Panc1 (cell line): ENCODE results near the gene NRCAM. TPM values are rescaled to one million over a fixed set of nuclear protein-coding genes. Genes with fewer than 3 reads are reported as not detected.

Experiments used
- ATAC-seq: fragments of 200-7000 bp; cut with Tn5 transposase; 2 replicates; pipeline ENCODE4 v1.9.1; 2020; ENCODE audit warnings: mild to moderate bottlenecking, moderate library complexity
- BruUV-seq: library from RNA; stranded (reverse); fragments of 400-500 nt; replicated peaks from 2 replicates; lab custom pipeline; 2021; lab: Mats Ljungman, UMichigan
- CTCF ChIA-PET: fragments of 300-600 bp; sonication (Branson Sonifier 250); formaldehyde crosslinking; loops from one replicate; lab custom pipeline; 2022; ENCODE audit warnings: antibody characterized with exemption; lab: Charles Lee
- POLR2A ChIA-PET: fragments of 300-600 bp; sonication (Branson Sonifier 250); formaldehyde crosslinking; loops from one replicate; lab custom pipeline; 2022; ENCODE audit warnings: antibody characterized with exemption; lab: Charles Lee
- DNase-seq: peaks from one replicate; pipeline ENCODE4 v3.0.0-alpha.2; 2010; ENCODE audit warnings: low read depth, low spot score
- H3K27ac ChIP-seq: 2 replicates; pipeline ENCODE4 v1.5.1; 2011; ENCODE audit warnings: mild to moderate bottlenecking, low read length, inconsistent platforms
- H3K27me3 ChIP-seq: fragments of 200-500 bp; sonication (Bioruptor generic); 2 replicates; pipeline ENCODE4 v1.6.0; 2014; ENCODE audit warnings: low read length, inconsistent platforms; ENCODE audit not compliant: control insufficient read depth, insufficient read depth
- H3K36me3 ChIP-seq: fragments of 200-500 bp; sonication (Bioruptor generic); 2 replicates; pipeline ENCODE4 v1.5.1; 2014; ENCODE audit warnings: inconsistent platforms, mild to moderate bottlenecking, low read length, moderate library complexity; ENCODE audit not compliant: control insufficient read depth, insufficient read depth
- H3K4me1 ChIP-seq: 2 replicates; pipeline ENCODE4 v1.5.1; 2011; ENCODE audit warnings: inconsistent platforms, mild to moderate bottlenecking, low read length, moderate library complexity; ENCODE audit not compliant: control insufficient read depth, insufficient read depth
- H3K4me3 ChIP-seq, 2 experiments: 2 replicates each; pipeline ENCODE4 v1.5.1; 2011 to 2012; ENCODE audit warnings: low read depth in 2 of 2, low read length in 2 of 2, mild to moderate bottlenecking in 2 of 2, inconsistent platforms in 1 of 2, moderate library complexity in 1 of 2
- H3K9me3 ChIP-seq: fragments of 200-500 bp; sonication (Bioruptor generic); 2 replicates; pipeline ENCODE4 v1.5.1; 2014; ENCODE audit warnings: low read depth, mild to moderate bottlenecking, inconsistent platforms, low read length, moderate library complexity; ENCODE audit not compliant: control insufficient read depth, insufficient read depth
- POLR2AphosphoS5 ChIP-seq: IDR thresholded peaks from 2 replicates; pipeline ENCODE4 v1.6.1; 2012; ENCODE audit warnings: mild to moderate bottlenecking, low read depth, low read length, moderate library complexity
- SIN3A ChIP-seq: IDR thresholded peaks from 2 replicates; pipeline ENCODE4 v1.6.1; 2012; ENCODE audit warnings: low read depth, mild to moderate bottlenecking, low read length, moderate library complexity, borderline replicate concordance; ENCODE audit not compliant: insufficient read depth
- TCF7L2 ChIP-seq: IDR thresholded peaks from 2 replicates; pipeline ENCODE4 v1.6.1; 2011; ENCODE audit warnings: mild to moderate bottlenecking, low read depth, low read length, inconsistent platforms
- in situ Hi-C: cut with HindIII; loops from 2 replicates; pipeline ENCODE4 v1.10.0; 2016; ENCODE audit warnings: low sequenced_read_pairs, low pct_unique_long_range_greater_than_20kb
- intact Hi-C: fragments of 100-400 bp; cut with micrococcal nuclease; formaldehyde crosslinking; loops from one replicate; pipeline ENCODE4 v1.10.0; 2022; ENCODE audit not compliant: unreplicated experiment
- total RNA-seq: library from RNA; stranded (reverse); gene quantifications from one replicate; pipeline ENCODE4 v1.2.1, GENCODE V29; 2021; ENCODE audit not compliant: unreplicated experiment
- TF ChIP-seq, protein P1 (sequence below), 2 experiments: IDR thresholded peaks; 2 replicates each; pipeline ENCODE4 v1.6.1; 2011 to 2012; ENCODE audit warnings: low read depth in 2 of 2, control low read depth in 1 of 2, low read length in 1 of 2, mild to moderate bottlenecking in 1 of 2, moderate library complexity in 1 of 2; ENCODE audit not compliant: insufficient read depth in 1 of 2
- TF ChIP-seq, protein P2 (sequence below): fragments of 450-650 bp; IDR thresholded peaks from 2 replicates; pipeline ENCODE4 v1.5.1; 2017; ENCODE audit warnings: mild to moderate bottlenecking

The NRCAM gene
- total RNA-seq, 1 experiment from 2014 or later = 0.21 TPM

DNA sequence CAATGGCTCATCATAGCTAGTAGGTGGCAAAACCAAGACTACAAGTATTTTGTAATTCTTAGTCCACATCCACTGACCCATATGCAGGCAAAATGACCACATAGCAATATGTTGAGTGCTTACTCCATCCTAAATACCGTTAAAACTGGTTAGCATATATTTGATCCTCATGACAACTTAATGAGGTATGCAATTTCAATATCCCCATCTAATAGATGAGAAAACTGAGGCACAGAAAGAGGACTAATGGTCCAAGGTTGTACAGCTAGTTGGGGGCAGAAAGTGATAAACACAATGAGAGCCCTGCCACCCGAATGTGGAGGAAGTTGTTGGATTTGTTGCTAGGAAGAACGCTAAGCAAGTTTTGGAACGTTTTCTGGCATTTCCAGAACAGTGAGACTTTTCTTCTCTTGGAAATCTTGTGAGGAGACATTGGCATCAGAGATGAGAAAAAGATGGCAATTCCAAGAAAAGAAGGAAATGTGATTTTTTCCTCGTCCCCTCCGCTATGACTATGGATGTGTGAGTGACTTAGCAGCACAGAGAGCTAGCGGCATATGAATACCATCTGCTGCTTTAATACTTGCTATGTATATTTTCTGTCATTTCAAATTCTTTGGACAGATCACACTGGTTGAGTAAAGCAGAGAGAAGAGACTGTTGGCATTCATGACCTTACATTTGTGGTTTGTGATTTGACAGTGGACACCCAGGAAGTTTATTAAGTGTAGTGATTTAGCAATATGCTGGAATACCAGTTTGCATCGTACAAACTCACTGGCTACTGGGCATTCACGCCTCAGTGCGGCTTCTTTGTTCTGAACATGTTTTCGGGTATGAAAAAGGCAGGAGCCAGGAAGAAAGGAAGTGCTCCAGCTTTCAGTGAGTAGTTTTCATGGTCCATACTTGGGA is 51.5 kb downstream of the NRCAM start:
- POLR2A ChIA-PET = no interaction called here
- no peak for TF ChIP-seq SIN3A
- no peak for TF ChIP-seq TCF7L2
- TF ChIP-seq, protein P1, sequence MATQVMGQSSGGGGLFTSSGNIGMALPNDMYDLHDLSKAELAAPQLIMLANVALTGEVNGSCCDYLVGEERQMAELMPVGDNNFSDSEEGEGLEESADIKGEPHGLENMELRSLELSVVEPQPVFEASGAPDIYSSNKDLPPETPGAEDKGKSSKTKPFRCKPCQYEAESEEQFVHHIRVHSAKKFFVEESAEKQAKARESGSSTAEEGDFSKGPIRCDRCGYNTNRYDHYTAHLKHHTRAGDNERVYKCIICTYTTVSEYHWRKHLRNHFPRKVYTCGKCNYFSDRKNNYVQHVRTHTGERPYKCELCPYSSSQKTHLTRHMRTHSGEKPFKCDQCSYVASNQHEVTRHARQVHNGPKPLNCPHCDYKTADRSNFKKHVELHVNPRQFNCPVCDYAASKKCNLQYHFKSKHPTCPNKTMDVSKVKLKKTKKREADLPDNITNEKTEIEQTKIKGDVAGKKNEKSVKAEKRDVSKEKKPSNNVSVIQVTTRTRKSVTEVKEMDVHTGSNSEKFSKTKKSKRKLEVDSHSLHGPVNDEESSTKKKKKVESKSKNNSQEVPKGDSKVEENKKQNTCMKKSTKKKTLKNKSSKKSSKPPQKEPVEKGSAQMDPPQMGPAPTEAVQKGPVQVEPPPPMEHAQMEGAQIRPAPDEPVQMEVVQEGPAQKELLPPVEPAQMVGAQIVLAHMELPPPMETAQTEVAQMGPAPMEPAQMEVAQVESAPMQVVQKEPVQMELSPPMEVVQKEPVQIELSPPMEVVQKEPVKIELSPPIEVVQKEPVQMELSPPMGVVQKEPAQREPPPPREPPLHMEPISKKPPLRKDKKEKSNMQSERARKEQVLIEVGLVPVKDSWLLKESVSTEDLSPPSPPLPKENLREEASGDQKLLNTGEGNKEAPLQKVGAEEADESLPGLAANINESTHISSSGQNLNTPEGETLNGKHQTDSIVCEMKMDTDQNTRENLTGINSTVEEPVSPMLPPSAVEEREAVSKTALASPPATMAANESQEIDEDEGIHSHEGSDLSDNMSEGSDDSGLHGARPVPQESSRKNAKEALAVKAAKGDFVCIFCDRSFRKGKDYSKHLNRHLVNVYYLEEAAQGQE (IDR thresholded peaks at IDR 0.05; ENCODE audit: insufficient read depth in 1 of 2, low read depth in 2 of 2, low read length in 1 of 2) = no peak
- TF ChIP-seq, protein P2, sequence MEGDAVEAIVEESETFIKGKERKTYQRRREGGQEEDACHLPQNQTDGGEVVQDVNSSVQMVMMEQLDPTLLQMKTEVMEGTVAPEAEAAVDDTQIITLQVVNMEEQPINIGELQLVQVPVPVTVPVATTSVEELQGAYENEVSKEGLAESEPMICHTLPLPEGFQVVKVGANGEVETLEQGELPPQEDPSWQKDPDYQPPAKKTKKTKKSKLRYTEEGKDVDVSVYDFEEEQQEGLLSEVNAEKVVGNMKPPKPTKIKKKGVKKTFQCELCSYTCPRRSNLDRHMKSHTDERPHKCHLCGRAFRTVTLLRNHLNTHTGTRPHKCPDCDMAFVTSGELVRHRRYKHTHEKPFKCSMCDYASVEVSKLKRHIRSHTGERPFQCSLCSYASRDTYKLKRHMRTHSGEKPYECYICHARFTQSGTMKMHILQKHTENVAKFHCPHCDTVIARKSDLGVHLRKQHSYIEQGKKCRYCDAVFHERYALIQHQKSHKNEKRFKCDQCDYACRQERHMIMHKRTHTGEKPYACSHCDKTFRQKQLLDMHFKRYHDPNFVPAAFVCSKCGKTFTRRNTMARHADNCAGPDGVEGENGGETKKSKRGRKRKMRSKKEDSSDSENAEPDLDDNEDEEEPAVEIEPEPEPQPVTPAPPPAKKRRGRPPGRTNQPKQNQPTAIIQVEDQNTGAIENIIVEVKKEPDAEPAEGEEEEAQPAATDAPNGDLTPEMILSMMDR = no peak
- Histone ChIP-seq H3K4me1 (no peaks in the 10 kb centered on the region), H3K9me3 (no peaks in the 10 kb centered on the region), H3K27me3 (no peaks in the 10 kb centered on the region; the same call in 1 of the 2 replicates), H3K4me3 (no peak overlapping the region), H3K36me3 (no peaks in the 10 kb centered on the region), H3K27ac (no peak overlapping the region)
- ATAC-seq (no peak), DNase-seq (no peak)
- intact Hi-C loops (no loop called here), in situ Hi-C loops (no loop called here)
- CTCF ChIA-PET = no interaction called here
- BruUV-seq = no TSS peak

DNA sequence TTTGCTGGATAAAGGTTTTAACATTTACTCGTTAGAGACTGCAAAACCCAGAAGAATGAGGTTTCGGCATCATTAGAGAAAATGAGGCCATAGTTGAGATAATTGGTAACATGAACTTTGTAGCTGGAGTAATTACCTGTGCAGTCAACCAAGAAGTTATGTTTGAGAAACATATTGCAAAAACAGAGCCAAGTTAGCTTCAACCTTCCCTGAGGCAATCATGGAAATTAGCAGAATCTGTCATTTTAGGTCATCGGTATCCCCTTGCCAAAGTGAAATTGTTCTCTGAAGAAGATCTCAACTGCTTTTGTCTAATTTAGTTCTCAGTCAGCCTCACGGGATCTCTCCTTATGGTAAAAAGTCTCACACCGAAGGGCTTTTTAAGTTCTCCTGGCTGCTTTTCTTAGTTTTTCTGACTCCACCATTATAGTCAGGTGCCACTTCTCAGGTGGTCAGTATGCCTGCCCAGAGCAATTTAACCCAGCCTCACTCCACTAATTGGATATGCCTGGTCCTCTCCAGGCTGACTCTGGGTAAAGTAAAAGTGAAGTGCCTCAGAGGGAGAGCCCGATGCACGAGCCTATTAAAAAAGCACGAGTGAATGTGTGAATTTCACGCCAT is 52.5 kb downstream of the NRCAM start:
- H3K4me1 ChIP-seq = no peaks in the 10 kb centered on the region
- H3K27ac ChIP-seq = no peak overlapping the region
- ChIA-PET CTCF (no interaction called here), POLR2A (no interaction called here)
- no peak overlapping the region for H3K4me3 ChIP-seq
- no peaks in the 10 kb centered on the region for H3K9me3 ChIP-seq
- in situ Hi-C loops = no loop called here
- no TSS peak for BruUV-seq
- H3K27me3 ChIP-seq = peaks cover 2% of the 10 kb centered on the region; the same call in 1 of the 2 replicates
- TF ChIP-seq, protein P2 = no peak
- TF ChIP-seq SIN3A (no peak), TCF7L2 (no peak), POLR2AphosphoS5 (no peak)
- TF ChIP-seq, protein P1 (IDR thresholded peaks at IDR 0.05; ENCODE audit: insufficient read depth in 1 of 2, low read depth in 2 of 2, low read length in 1 of 2) = no peak
- ATAC-seq = no peak
- H3K36me3 ChIP-seq = no peaks in the 10 kb centered on the region
- intact Hi-C loops = no loop called here
- no peak for DNase-seq
